B cell (primary cell): Measurements from ENCODE around the gene GRIP2. TPM values are rescaled to one million over a fixed set of nuclear protein-coding genes. Genes with fewer than 3 reads are reported as not detected.

Source experiments
- ATAC-seq: fragments of 200-7000 bp; cut with Tn5 transposase; one replicate; pipeline ENCODE4 v1.10.0; 2021; ENCODE audit warnings: low read depth, mild to moderate bottlenecking, moderate number of reproducible peaks, moderate library complexity
- CTCF ChIA-PET: fragments of 350-600 bp; sonication (Branson Sonifier 250); formaldehyde crosslinking; loops from one replicate; lab custom pipeline; 2021; ENCODE audit warnings: antibody characterized with exemption, inconsistent platforms; lab: Charles Lee
- POLR2A ChIA-PET: fragments of 350-600 bp; sonication (Branson Sonifier 250); formaldehyde crosslinking; loops from one replicate; lab custom pipeline; 2021; ENCODE audit warnings: antibody characterized with exemption; lab: Charles Lee
- DNase-seq: peaks from one replicate; pipeline ENCODE4 v3.0.0; 2013
- H2AFZ ChIP-seq: 2 replicates; pipeline ENCODE4 v1.6.1; 2012; ENCODE audit warnings: mild to moderate bottlenecking, low read depth, low read length; ENCODE audit not compliant: insufficient read depth, poor library complexity, severe bottlenecking
- H3K27ac ChIP-seq, 2 donors: 1 replicate in 1 of 2; 2 replicates in 1 of 2; pipeline ENCODE4 v1.5.1; 2012 to 2013; ENCODE audit warnings: low read length in 2 of 2, mild to moderate bottlenecking in 2 of 2, moderate library complexity in 1 of 2
- H3K27me3 ChIP-seq, 4 experiments: fragments of 200-600 bp in 1 of 4; sonication (generic) in 1 of 4; replicated peaks in 1 of 4; 1 replicate in 2 of 4; 2 replicates in 2 of 4; pipeline versions ENCODE4 v1.6.1 to v1.7.0; 2013 to 2016; ENCODE audit warnings: low read length in 3 of 4, mild to moderate bottlenecking in 2 of 4, mixed read lengths in 1 of 4, moderate library complexity in 1 of 4; ENCODE audit not compliant: insufficient read depth in 4 of 4, control insufficient read depth in 3 of 4; ENCODE audit errors: control extremely low read depth in 1 of 4
- H3K36me3 ChIP-seq, 2 experiments: replicated peaks in 1 of 2; 1 replicate in 1 of 2; 2 replicates in 1 of 2; pipeline versions ENCODE4 v1.6.1 to v1.7.1; 2013; ENCODE audit warnings: low read length in 1 of 2; ENCODE audit not compliant: insufficient read depth in 2 of 2, control insufficient read depth in 1 of 2; ENCODE audit errors: control extremely low read depth in 1 of 2, extremely low read depth in 1 of 2
- H3K4me1 ChIP-seq, 2 donors: fragments of 200-600 bp in 1 of 2; sonication (generic) in 1 of 2; 1 replicate in 1 of 2; 2 replicates in 1 of 2; pipeline versions ENCODE4 v1.5.1 to v1.6.1; 2013 to 2017; ENCODE audit warnings: low read length in 2 of 2; ENCODE audit not compliant: control insufficient read depth in 2 of 2, insufficient read depth in 2 of 2
- H3K4me2 ChIP-seq: replicated peaks from 2 replicates; pipeline ENCODE3; 2012; ENCODE audit warnings: mild to moderate bottlenecking, low read depth, low read length; ENCODE audit not compliant: poor library complexity, severe bottlenecking
- H3K4me3 ChIP-seq, 5 experiments: fragments of 200-600 bp in 1 of 5; sonication (generic) in 1 of 5; 1 replicate in 3 of 5; 2 replicates in 2 of 5; pipeline versions ENCODE4 v1.5.1 to v1.7.0; 2011 to 2016; ENCODE audit warnings: low read length in 4 of 5, mild to moderate bottlenecking in 4 of 5, low read depth in 2 of 5, control low read depth in 1 of 5, moderate library complexity in 1 of 5; ENCODE audit not compliant: insufficient read depth in 1 of 5; ENCODE audit errors: control extremely low read depth in 1 of 5, extremely low read depth in 1 of 5
- H3K79me2 ChIP-seq: fragments of 200-600 bp; sonication (generic); one replicate; pipeline ENCODE4 v1.6.0; 2016; ENCODE audit warnings: low read length; ENCODE audit not compliant: control insufficient read depth, insufficient read depth
- H3K9ac ChIP-seq: fragments of 200-600 bp; sonication (generic); 2 replicates; pipeline ENCODE4 v1.6.1; 2017; ENCODE audit warnings: mild to moderate bottlenecking, low read length, moderate library complexity
- H3K9me3 ChIP-seq, 3 donors: one replicate each; pipeline versions ENCODE4 v1.6.1 to v1.7.1; 2013; ENCODE audit warnings: low read length in 2 of 3; ENCODE audit not compliant: control insufficient read depth in 2 of 3, insufficient read depth in 1 of 3; ENCODE audit errors: control extremely low read depth in 1 of 3
- H4K20me1 ChIP-seq: 2 replicates; pipeline ENCODE4 v1.6.0; 2012; ENCODE audit warnings: mild to moderate bottlenecking, low read length; ENCODE audit not compliant: insufficient read depth, control insufficient read depth, poor library complexity, severe bottlenecking
- H3K27ac Mint-ChIP-seq: one replicate; pipeline ENCODE4 v1.8.0; 2021; ENCODE audit warnings: mixed read lengths
- H3K27me3 Mint-ChIP-seq: one replicate; pipeline ENCODE4 v1.8.0; 2021; ENCODE audit warnings: mixed read lengths
- H3K4me1 Mint-ChIP-seq: one replicate; pipeline ENCODE4 v1.8.0; 2021; ENCODE audit warnings: mixed read lengths
- H3K4me3 Mint-ChIP-seq: one replicate; pipeline ENCODE4 v1.8.0; 2021; ENCODE audit warnings: mixed read lengths
- H3K9me3 Mint-ChIP-seq: one replicate; pipeline ENCODE4 v1.8.0; 2022; ENCODE audit warnings: mixed read lengths; ENCODE audit not compliant: insufficient read depth
- CTCF ChIP-seq: fragments of 200-600 bp; IDR thresholded peaks from one replicate; pipeline ENCODE4 v1.8.0; 2022; ENCODE audit warnings: antibody characterized with exemption, mild to moderate bottlenecking
- EZH2 ChIP-seq: IDR thresholded peaks from 2 replicates; pipeline ENCODE4 v1.6.1; 2012; ENCODE audit warnings: borderline replicate concordance, low read depth, mild to moderate bottlenecking, moderate library complexity, low read length; ENCODE audit not compliant: insufficient read depth, poor library complexity, severe bottlenecking
- WGBS: methylation state at CpG from one replicate; pipeline ENCODE4 v1.1.5; 2013; ENCODE audit warnings: missing lambda C conversion rate; ENCODE audit not compliant: insufficient coverage; 5-methylcytosine and 5-hydroxymethylcytosine counted together
- intact Hi-C: fragments of 100-400 bp; cut with micrococcal nuclease; formaldehyde crosslinking; loops from one replicate; pipeline ENCODE4 v1.10.0; 2022
- polyA plus RNA-seq: library from polyadenylated mRNA; depleted of rRNA; stranded (reverse); fragments of >200 nt; gene quantifications from 2 replicates; pipeline ENCODE4 v1.2.3, GENCODE V29; 2012
- total RNA-seq, 2 donors: library from RNA; stranded (reverse); fragments of 120-200 nt in 1 of 2; gene quantifications; 1 replicate in 1 of 2; 2 replicates in 1 of 2; pipeline versions ENCODE4 v1.2.3 to v1.2.4, GENCODE V29; 2013 to 2022

The GRIP2 gene
- total and polyA plus RNA-seq, 2 donors (not counting 1 experiment from before 2014, with no cell fraction given), result not detected

- Mint-ChIP-seq H3K27me3 (no peaks in the 10 kb centered on the region), H3K27ac (no peak overlapping the region), H3K9me3 (no peaks in the 10 kb centered on the region), H3K4me3 (no peak overlapping the region), H3K4me1 (no peaks in the 10 kb centered on the region)
- Histone ChIP-seq H3K9me3 (no peaks in the 10 kb centered on the region), H3K27me3 (no peaks in the 10 kb centered on the region), H3K79me2 (no peaks in the 10 kb centered on the region), H2AFZ (no peak overlapping the region), H3K36me3 (peaks cover 0 to 18% of the 10 kb centered on the region in 2 experiments), H3K27ac (no peak overlapping the region), H3K4me3 (no peak overlapping the region), H3K4me1 (no peaks in the 10 kb centered on the region), H4K20me1 (no peaks in the 10 kb centered on the region), H3K4me2 (no peak overlapping the region), H3K9ac (no peak overlapping the region)
- CTCF ChIA-PET, result interaction anchor here (1.0 kb wide), 1 partner anchor 230 kb away, joined by 3 read pairs; no protein-coding TSS in a partner anchor
- intact Hi-C loops, result no loop called here
- TF ChIP-seq CTCF, result no peak
- no peak for DNase-seq
- ATAC-seq, result no peak
- POLR2A ChIA-PET, result no interaction called here
- WGBS, result 100% methylated on average over 1 of the region's 2 CpGs
Observed at GRCh38 chr3:14490831-14491230, 49.3 kb downstream of the GRIP2 start.

- H3K27me3 Mint-ChIP-seq, result no peaks in the 10 kb centered on the region
- ATAC-seq (no peak), DNase-seq (no peak)
- Histone ChIP-seq H3K9ac (no peak overlapping the region), H4K20me1 (no peaks in the 10 kb centered on the region), H3K27ac (no peak overlapping the region), H3K4me2 (no peak overlapping the region), H3K79me2 (no peaks in the 10 kb centered on the region), H3K9me3 (no peaks in the 10 kb centered on the region), H2AFZ (no peak overlapping the region), H3K36me3 (peaks cover 0 to 24% of the 10 kb centered on the region in 2 experiments), H3K4me3 (no peak overlapping the region), H3K4me1 (no peaks in the 10 kb centered on the region), H3K27me3 (no peaks in the 10 kb centered on the region)
- ChIA-PET POLR2A (no interaction called here), CTCF (interaction anchor here (1.0 kb wide), 1 partner anchor 229 kb away, joined by 3 read pairs; no protein-coding TSS in a partner anchor)
- H3K4me3 Mint-ChIP-seq, result no peak overlapping the region
- intact Hi-C loops, result no loop called here
- no peak overlapping the region for H3K27ac Mint-ChIP-seq
- H3K9me3 Mint-ChIP-seq, result no peaks in the 10 kb centered on the region
- 100% methylated on average over 4 of the region's 4 CpGs for WGBS
- H3K4me1 Mint-ChIP-seq, result no peaks in the 10 kb centered on the region
- no peak for TF ChIP-seq EZH2
- no peak for TF ChIP-seq CTCF
Observed at GRCh38 chr3:14490255-14490654, 49.9 kb downstream of the GRIP2 start.
